ENCODE results near the gene HOMER1. TPM values are rescaled to one million over a fixed set of nuclear protein-coding genes. Genes with fewer than 3 reads are reported as not detected.

HOMER1 gene
- total and polyA plus RNA-seq, 2 of the 4 experiments (the other 2 are of a cell fraction), result 1.9 to 6.8 TPM

- peaks cover 8% of the 10 kb centered on the region for H3K27me3 ChIP-seq (ENCODE audit: control insufficient read depth, insufficient read depth, low read length)
- no peak overlapping the region for H2BK5ac ChIP-seq (ENCODE audit: low read depth, low read length, poor library complexity, severe bottlenecking)
- in situ Hi-C loops (cut with MboI; ENCODE audit: low sequenced_read_pairs) (no loop called here), intact Hi-C loops (cut with micrococcal nuclease) (loop anchor here (5.0 kb wide), 1 partner anchor 404 kb away; no protein-coding TSS in a partner anchor), dilution Hi-C loops (cut with HindIII; ENCODE audit: low sequenced_read_pairs, unreplicated experiment) (no loop called here)
- H3K14ac ChIP-seq (replicated peaks; ENCODE audit: low read depth, low read length), result no peak overlapping the region
- CTCF ChIA-PET, result no interaction called here
- no peak overlapping the region for H3K18ac ChIP-seq (ENCODE audit: low read depth, low read length)
- no peak overlapping the region for H4K8ac ChIP-seq (ENCODE audit: low read depth in 2 of 2, low read length in 2 of 2)
- no peaks in the 10 kb centered on the region for H3K79me1 ChIP-seq (ENCODE audit: low read depth in 1 of 2, low read length in 2 of 2)
- no peak overlapping the region for H3K4me3 ChIP-seq (ENCODE audit: insufficient read depth, low read depth, low read length)
- POLR2A ChIA-PET (ENCODE audit: unreplicated experiment), result no interaction called here
- no peak overlapping the region for H3K27ac ChIP-seq (ENCODE audit: insufficient read depth, low read length)
- H4K5ac ChIP-seq (ENCODE audit: low read depth, low read length), result no peak overlapping the region
- H3K4me2 ChIP-seq (ENCODE audit: low read depth, low read length), result no peak overlapping the region
- no peaks in the 10 kb centered on the region for H3K4me1 ChIP-seq (ENCODE audit: control insufficient read depth, insufficient read depth, low read length)
- H2BK120ac ChIP-seq (ENCODE audit: low read depth, low read length), result no peak overlapping the region
- no TSS peak for BruUV-seq (replicated peaks)
- no peak overlapping the region for H3K56ac ChIP-seq (ENCODE audit: extremely low read depth, insufficient read depth, low read length)
- no peak overlapping the region for H2AFZ ChIP-seq (replicated peaks; ENCODE audit: low read length, poor library complexity)
- H3K23ac ChIP-seq (ENCODE audit: low read depth, low read length), result no peak overlapping the region
- DNase-seq (no peak), ATAC-seq (ENCODE audit: low read depth) (no peak)
- no peak overlapping the region for H2BK15ac ChIP-seq (ENCODE audit: low read depth, low read length)
- no peaks in the 10 kb centered on the region for H4K20me1 ChIP-seq (ENCODE audit: insufficient read depth, low read length)
- H3K4ac ChIP-seq (ENCODE audit: low read depth, low read length), result no peak overlapping the region
- no peaks in the 10 kb centered on the region for H3K9me1 ChIP-seq (ENCODE audit: insufficient read depth, low read length)
- H2AK5ac ChIP-seq (ENCODE audit: low read depth, low read length), result no peak overlapping the region
- H4K91ac ChIP-seq (ENCODE audit: insufficient read depth, low read depth, low read length), result no peak overlapping the region
- no peak overlapping the region for H3K9ac ChIP-seq (ENCODE audit: low read depth, low read length)
- no peaks in the 10 kb centered on the region for H3K36me3 ChIP-seq (ENCODE audit: control insufficient read depth, insufficient read depth, low read length)
- H2BK20ac ChIP-seq (ENCODE audit: low read depth, low read length), result no peak overlapping the region
- H2AK9ac ChIP-seq (replicated peaks; ENCODE audit: low read depth, low read length, poor library complexity), result no peak overlapping the region
- 29% methylated on average over 1 of the region's 3 CpGs; no CpG with 5 or more reads in 1 of the 2 experiments for WGBS, 2 experiments (ENCODE audit: extremely low coverage in 2 of 2, insufficient read length in 1 of 2)
- H3K9me3 ChIP-seq (ENCODE audit: control insufficient read depth, insufficient read depth, low read length), result no peaks in the 10 kb centered on the region
- TF ChIP-seq CHD1 (IDR thresholded peaks at IDR 0.05; ENCODE audit: low read depth, low read length), result no peak
- no peak for TF ChIP-seq CEBPB (IDR thresholded peaks at IDR 0.05; ENCODE audit: low read depth, low read length)
- TF ChIP-seq USF2 (IDR thresholded peaks at IDR 0.05; ENCODE audit: low read depth, low read length), result no peak
- no peak for TF ChIP-seq FOS (IDR thresholded peaks at IDR 0.05; ENCODE audit: low read depth, low read length)
Measured at GRCh38 chr5:79536193-79536906, 22.4 kb upstream of the HOMER1 start.
